Liver (tissue), 9 donors: ENCODE measurements around the gene TNS3. TPM values are rescaled to one million over a fixed set of nuclear protein-coding genes. Genes with fewer than 3 reads are reported as not detected.

ENCODE experiments used
- DNase-seq: peaks from one replicate; pipeline ENCODE4 v3.0.0-alpha.2; 2017; ENCODE audit warnings: low spot score
- H3K27ac ChIP-seq, 2 donors: one replicate each; pipeline ENCODE4 v1.7.0; 2013; ENCODE audit warnings: inconsistent platforms in 2 of 2, low read length in 2 of 2, control low read depth in 1 of 2, low read depth in 1 of 2, mild to moderate bottlenecking in 1 of 2
- H3K27me3 ChIP-seq, 4 donors: one replicate each; pipeline versions ENCODE4 v1.6.1 to v1.7.0; 2013; ENCODE audit warnings: low read length in 3 of 4, inconsistent platforms in 1 of 4, mild to moderate bottlenecking in 1 of 4, moderate library complexity in 1 of 4; ENCODE audit not compliant: control insufficient read depth in 4 of 4, insufficient read depth in 4 of 4
- H3K36me3 ChIP-seq, 4 donors: one replicate each; pipeline versions ENCODE4 v1.6.1 to v1.7.0; 2013; ENCODE audit warnings: low read length in 3 of 4, mild to moderate bottlenecking in 3 of 4, low read depth in 1 of 4, moderate library complexity in 1 of 4; ENCODE audit not compliant: control insufficient read depth in 4 of 4, insufficient read depth in 3 of 4
- H3K4me1 ChIP-seq, 4 donors: one replicate each; pipeline versions ENCODE4 v1.6.1 to v1.7.0; 2013; ENCODE audit warnings: low read length in 3 of 4, mild to moderate bottlenecking in 3 of 4, moderate library complexity in 1 of 4; ENCODE audit not compliant: control insufficient read depth in 4 of 4, insufficient read depth in 4 of 4
- H3K4me3 ChIP-seq, 3 donors: one replicate each; pipeline versions ENCODE4 v1.6.1 to v1.7.0; 2013; ENCODE audit warnings: low read length in 3 of 3, control low read depth in 1 of 3, low read depth in 1 of 3, mild to moderate bottlenecking in 1 of 3
- H3K9ac ChIP-seq, 2 donors: one replicate each; pipeline ENCODE4 v1.7.0; 2013; ENCODE audit warnings: low read length in 2 of 2, mild to moderate bottlenecking in 2 of 2, moderate library complexity in 2 of 2, control low read depth in 1 of 2, low read depth in 1 of 2
- H3K9me3 ChIP-seq, 4 donors: one replicate each; pipeline versions ENCODE4 v1.6.1 to v1.7.0; 2013; ENCODE audit warnings: low read length in 3 of 4; ENCODE audit not compliant: control insufficient read depth in 4 of 4
- ATF3 ChIP-seq: IDR thresholded peaks from 2 replicates; pipeline ENCODE4 v1.6.1; 2016; ENCODE audit warnings: antibody characterized with exemption
- EGR1 ChIP-seq, 2 donors: IDR thresholded peaks; 2 replicates each; pipeline ENCODE4 v1.6.1; 2016 to 2018; ENCODE audit warnings: antibody characterized with exemption in 2 of 2, low read depth in 2 of 2
- FOXA1 ChIP-seq: IDR thresholded peaks from 2 replicates; pipeline ENCODE4 v1.6.1; 2016; ENCODE audit warnings: antibody characterized with exemption
- FOXA2 ChIP-seq: IDR thresholded peaks from 2 replicates; pipeline ENCODE4 v1.6.1; 2016; ENCODE audit warnings: antibody characterized with exemption
- GABPA ChIP-seq, 2 donors: IDR thresholded peaks in 1 of 2; conservative IDR thresholded peaks in 1 of 2; 2 replicates each; pipeline ENCODE4 v1.6.1; 2016; ENCODE audit warnings: antibody characterized with exemption in 2 of 2, mild to moderate bottlenecking in 1 of 2, moderate library complexity in 1 of 2
- HNF4A ChIP-seq, 2 donors: conservative IDR thresholded peaks; 2 replicates each; pipeline ENCODE4 v1.6.1; 2016; ENCODE audit warnings: antibody characterized with exemption in 2 of 2, mild to moderate bottlenecking in 2 of 2
- JUND ChIP-seq, 2 donors: IDR thresholded peaks; 2 replicates each; pipeline ENCODE4 v1.6.1; 2016; ENCODE audit warnings: antibody characterized with exemption in 2 of 2
- NR2F2 ChIP-seq: IDR thresholded peaks from 2 replicates; pipeline ENCODE4 v1.6.1; 2016; ENCODE audit warnings: antibody characterized with exemption
- RAD21 ChIP-seq, 2 donors: IDR thresholded peaks; 2 replicates each; pipeline ENCODE4 v1.6.1; 2016; ENCODE audit warnings: antibody characterized with exemption in 2 of 2, mild to moderate bottlenecking in 2 of 2
- REST ChIP-seq: IDR thresholded peaks from 2 replicates; pipeline ENCODE4 v1.6.1; 2016; ENCODE audit warnings: antibody characterized with exemption, mild to moderate bottlenecking
- RXRA ChIP-seq, 2 donors: IDR thresholded peaks; 2 replicates each; pipeline ENCODE4 v1.6.1; 2017 to 2018; ENCODE audit warnings: antibody characterized with exemption in 2 of 2, mild to moderate bottlenecking in 1 of 2
- SP1 ChIP-seq: IDR thresholded peaks from 2 replicates; pipeline ENCODE4 v1.6.1; 2018; ENCODE audit warnings: antibody characterized with exemption, mild to moderate bottlenecking
- TAF1 ChIP-seq: conservative IDR thresholded peaks from 2 replicates; pipeline ENCODE4 v1.6.1; 2016; ENCODE audit warnings: antibody characterized with exemption, mild to moderate bottlenecking
- YY1 ChIP-seq: IDR thresholded peaks from 2 replicates; pipeline ENCODE4 v1.6.1; 2016; ENCODE audit warnings: antibody characterized with exemption, mild to moderate bottlenecking
- WGBS: extraction: QIAGEN DNeasy Blood & Tissue Kit; methylation state at CpG from one replicate; pipeline ENCODE4 v1.1.7; 2013; 5-methylcytosine and 5-hydroxymethylcytosine counted together
- polyA plus RNA-seq, 2 donors: library from polyadenylated mRNA; stranded (reverse) in 1 of 2; unstranded in 1 of 2; fragments of 200-250 nt in 1 of 2; fragments of >200 nt in 1 of 2; fragmentation: Nextera tagmentation in 1 of 2; extraction: Ambion mirVana in 1 of 2; gene quantifications; one replicate each; pipeline versions ENCODE4 v1.2.1 to v1.2.3, GENCODE V29; 2013 to 2015
- total RNA-seq, 2 donors: library from RNA; depleted of rRNA; stranded (reverse); fragments of >200 nt; gene quantifications; one replicate each; pipeline ENCODE4 v1.2.3, GENCODE V29; 2014
- TF ChIP-seq, protein P1 (sequence below): IDR thresholded peaks from 2 replicates; pipeline ENCODE4 v1.6.1; 2016; ENCODE audit warnings: antibody characterized with exemption
- TF ChIP-seq, protein P2 (sequence below): IDR thresholded peaks from 2 replicates; pipeline ENCODE4 v1.6.1; 2016; ENCODE audit warnings: antibody characterized with exemption
- TF ChIP-seq, protein P3 (sequence below): fragments of 150-350 bp; IDR thresholded peaks from 2 replicates; pipeline ENCODE4 v1.5.1; 2017; ENCODE audit warnings: improper control_type of control experiment, low read depth, low read length; ENCODE audit not compliant: missing input control
- donor health status: healthy.
- donor health status: healthy.
- donor health status: healthy.
- donor health status: healthy.
- donor health status: healthy.

TNS3 gene
- total and polyA plus RNA-seq, 4 donors, result 16.8 to 100 (median 29.5) TPM

GRCh38 chr7:47302560-47302959 is 279.4 kb downstream of the TNS3 start:
- peak overlapping the region in 1 of 2 donors; percentile 3 for H3K27ac ChIP-seq
- DNase-seq, result no peak
- no peak overlapping the region for H3K9ac ChIP-seq
- no peaks in the 10 kb centered on the region for H3K27me3 ChIP-seq
- TF ChIP-seq, protein P1, sequence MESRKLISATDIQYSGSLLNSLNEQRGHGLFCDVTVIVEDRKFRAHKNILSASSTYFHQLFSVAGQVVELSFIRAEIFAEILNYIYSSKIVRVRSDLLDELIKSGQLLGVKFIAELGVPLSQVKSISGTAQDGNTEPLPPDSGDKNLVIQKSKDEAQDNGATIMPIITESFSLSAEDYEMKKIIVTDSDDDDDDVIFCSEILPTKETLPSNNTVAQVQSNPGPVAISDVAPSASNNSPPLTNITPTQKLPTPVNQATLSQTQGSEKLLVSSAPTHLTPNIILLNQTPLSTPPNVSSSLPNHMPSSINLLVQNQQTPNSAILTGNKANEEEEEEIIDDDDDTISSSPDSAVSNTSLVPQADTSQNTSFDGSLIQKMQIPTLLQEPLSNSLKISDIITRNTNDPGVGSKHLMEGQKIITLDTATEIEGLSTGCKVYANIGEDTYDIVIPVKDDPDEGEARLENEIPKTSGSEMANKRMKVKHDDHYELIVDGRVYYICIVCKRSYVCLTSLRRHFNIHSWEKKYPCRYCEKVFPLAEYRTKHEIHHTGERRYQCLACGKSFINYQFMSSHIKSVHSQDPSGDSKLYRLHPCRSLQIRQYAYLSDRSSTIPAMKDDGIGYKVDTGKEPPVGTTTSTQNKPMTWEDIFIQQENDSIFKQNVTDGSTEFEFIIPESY, result no peak
- no peak for TF ChIP-seq TAF1
- peaks cover 22 to 68% (median 37%) of the 10 kb centered on the region in 4 donors for H3K36me3 ChIP-seq
- WGBS, result 63% methylated on average over 3 of the region's 3 CpGs
- no peaks in the 10 kb centered on the region for H3K4me1 ChIP-seq
- no peak overlapping the region for H3K4me3 ChIP-seq
- no peaks in the 10 kb centered on the region for H3K9me3 ChIP-seq

DNA sequence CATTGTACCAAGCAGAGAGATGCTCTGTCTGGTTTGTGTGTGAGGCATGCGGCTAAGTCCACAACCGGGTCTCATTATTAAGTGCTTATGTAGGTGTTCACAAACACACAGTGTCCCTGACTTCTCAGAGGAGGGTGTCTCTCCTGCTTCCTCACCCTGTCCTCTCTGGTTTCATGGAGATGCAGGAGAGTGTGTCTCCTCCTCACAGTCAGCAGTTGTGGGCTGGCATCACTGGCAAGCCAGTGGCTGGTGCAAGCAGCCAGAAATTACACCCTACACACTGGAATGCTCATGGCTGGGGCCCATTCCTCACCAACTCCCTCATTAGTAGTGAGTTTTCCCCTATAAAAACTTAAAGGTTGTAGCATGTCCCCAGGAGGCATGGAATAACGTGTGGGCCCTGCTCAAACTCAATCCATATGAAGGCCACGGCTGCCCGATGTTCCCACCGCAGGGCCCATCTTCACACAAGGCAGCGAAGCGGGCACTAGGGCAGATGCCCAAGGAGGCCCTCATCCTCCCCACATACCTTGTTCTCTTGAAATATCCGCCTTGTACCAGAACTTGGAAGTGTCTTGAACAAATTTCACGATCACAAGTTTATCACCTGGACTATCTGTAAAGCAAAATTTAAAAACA is 280.1 kb downstream of the TNS3 start:
- H3K27me3 ChIP-seq, result no peaks in the 10 kb centered on the region
- H3K4me1 ChIP-seq, result no peaks in the 10 kb centered on the region
- TF ChIP-seq, protein P2, sequence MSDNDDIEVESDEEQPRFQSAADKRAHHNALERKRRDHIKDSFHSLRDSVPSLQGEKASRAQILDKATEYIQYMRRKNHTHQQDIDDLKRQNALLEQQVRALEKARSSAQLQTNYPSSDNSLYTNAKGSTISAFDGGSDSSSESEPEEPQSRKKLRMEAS, result no peak
- TF ChIP-seq FOXA1, result no peak
- TF ChIP-seq TAF1, result no peak
- no peak for TF ChIP-seq EGR1 (IDR thresholded peaks at IDR 0.05; ENCODE audit: low read depth in 2 of 2)
- no peak for TF ChIP-seq SP1
- TF ChIP-seq JUND (IDR thresholded peaks at IDR 0.05), result no peak
- no peak for TF ChIP-seq HNF4A (conservative IDR thresholded peaks at IDR 0.05)
- TF ChIP-seq, protein P3, sequence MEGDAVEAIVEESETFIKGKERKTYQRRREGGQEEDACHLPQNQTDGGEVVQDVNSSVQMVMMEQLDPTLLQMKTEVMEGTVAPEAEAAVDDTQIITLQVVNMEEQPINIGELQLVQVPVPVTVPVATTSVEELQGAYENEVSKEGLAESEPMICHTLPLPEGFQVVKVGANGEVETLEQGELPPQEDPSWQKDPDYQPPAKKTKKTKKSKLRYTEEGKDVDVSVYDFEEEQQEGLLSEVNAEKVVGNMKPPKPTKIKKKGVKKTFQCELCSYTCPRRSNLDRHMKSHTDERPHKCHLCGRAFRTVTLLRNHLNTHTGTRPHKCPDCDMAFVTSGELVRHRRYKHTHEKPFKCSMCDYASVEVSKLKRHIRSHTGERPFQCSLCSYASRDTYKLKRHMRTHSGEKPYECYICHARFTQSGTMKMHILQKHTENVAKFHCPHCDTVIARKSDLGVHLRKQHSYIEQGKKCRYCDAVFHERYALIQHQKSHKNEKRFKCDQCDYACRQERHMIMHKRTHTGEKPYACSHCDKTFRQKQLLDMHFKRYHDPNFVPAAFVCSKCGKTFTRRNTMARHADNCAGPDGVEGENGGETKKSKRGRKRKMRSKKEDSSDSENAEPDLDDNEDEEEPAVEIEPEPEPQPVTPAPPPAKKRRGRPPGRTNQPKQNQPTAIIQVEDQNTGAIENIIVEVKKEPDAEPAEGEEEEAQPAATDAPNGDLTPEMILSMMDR, result no peak
- TF ChIP-seq RAD21 (IDR thresholded peaks at IDR 0.05), result no peak
- TF ChIP-seq REST, result no peak
- TF ChIP-seq, protein P1, result no peak
- no peak for TF ChIP-seq GABPA (IDR thresholded peaks at IDR 0.05 in 1 of 2, conservative IDR thresholded peaks at IDR 0.05 in 1 of 2)
- TF ChIP-seq NR2F2, result no peak
- no peak for TF ChIP-seq ATF3
- no peak for TF ChIP-seq FOXA2
- TF ChIP-seq RXRA (IDR thresholded peaks at IDR 0.05), result no peak
- TF ChIP-seq YY1, result no peak
- H3K9ac ChIP-seq, result no peak overlapping the region
- 94% methylated on average over 10 of the region's 10 CpGs for WGBS
- no peak overlapping the region for H3K4me3 ChIP-seq
- no peak overlapping the region for H3K27ac ChIP-seq
- no peak for DNase-seq
- H3K36me3 ChIP-seq, result peaks cover 26 to 75% (median 41%) of the 10 kb centered on the region in 4 donors
- H3K9me3 ChIP-seq, result no peaks in the 10 kb centered on the region
